H1 (cell line): Measurements from ENCODE around the gene PTPRD. TPM values are rescaled to one million over a fixed set of nuclear protein-coding genes. Genes with fewer than 3 reads are reported as not detected.

Experiments
- CTCF ChIA-PET: fragments of 300-600 bp; sonication (Branson Sonifier 250); formaldehyde crosslinking; loops from one replicate; lab custom pipeline; 2021; ENCODE audit not compliant: partially characterized antibody; lab: Charles Lee
- POLR2A ChIA-PET: fragments of 300-600 bp; sonication (Branson Sonifier 250); formaldehyde crosslinking; loops from one replicate; lab custom pipeline; 2021; ENCODE audit warnings: inconsistent platforms; ENCODE audit not compliant: partially characterized antibody; lab: Charles Lee
- DNase-seq, 2 experiments: peaks; one replicate each; pipeline versions ENCODE4 v3.0.0 to v3.0.0-alpha.2; 2010 to 2022; ENCODE audit warnings: low spot score in 2 of 2, low read depth in 1 of 2, mixed read lengths in 1 of 2
- FAIRE-seq: peaks from 2 replicates; lab custom pipeline; 2011; peaks lifted over from hg19 to GRCh38; lab: Jason Lieb, UNC
- H2AFZ ChIP-seq: 2 replicates; pipeline ENCODE4 v1.8.1; 2012; ENCODE audit warnings: low read length, inconsistent platforms
- H2AK5ac ChIP-seq: 2 replicates; pipeline ENCODE4 v1.6.1; 2013; ENCODE audit warnings: low read depth, low read length
- H2BK120ac ChIP-seq: replicated peaks from 2 replicates; pipeline ENCODE3; 2013; ENCODE audit warnings: low read depth, low read length, inconsistent platforms
- H2BK12ac ChIP-seq: 2 replicates; pipeline ENCODE4 v1.6.1; 2013; ENCODE audit warnings: low read depth, low read length
- H2BK15ac ChIP-seq: 2 replicates; pipeline ENCODE4 v1.6.1; 2013; ENCODE audit warnings: low read length
- H2BK20ac ChIP-seq: 2 replicates; pipeline ENCODE4 v1.6.1; 2013; ENCODE audit warnings: low read length
- H2BK5ac ChIP-seq: 2 replicates; pipeline ENCODE4 v1.6.1; 2013; ENCODE audit warnings: low read depth, low read length
- H3K14ac ChIP-seq: 2 replicates; pipeline ENCODE4 v1.6.1; 2013; ENCODE audit warnings: inconsistent platforms; ENCODE audit not compliant: insufficient read length
- H3K18ac ChIP-seq: 2 replicates; pipeline ENCODE4 v1.6.1; 2013; ENCODE audit warnings: low read length; ENCODE audit errors: extremely low read depth
- H3K23ac ChIP-seq: 2 replicates; pipeline ENCODE4 v1.6.1; 2013; ENCODE audit warnings: inconsistent platforms; ENCODE audit not compliant: insufficient read length
- H3K23me2 ChIP-seq: 2 replicates; pipeline ENCODE4 v1.6.1; 2013; ENCODE audit warnings: low read depth, low read length
- H3K27ac ChIP-seq: 2 replicates; pipeline ENCODE4 v1.6.1; 2011; ENCODE audit warnings: low read depth, low read length, inconsistent platforms
- H3K27me3 ChIP-seq, 4 experiments: replicated peaks in 1 of 4; 1 replicate in 1 of 4; 2 replicates in 3 of 4; pipeline versions ENCODE4 v1.6.1 to v1.8.1; 2011 to 2013; ENCODE audit warnings: low read length in 3 of 4, mild to moderate bottlenecking in 3 of 4, inconsistent platforms in 2 of 4, mixed read lengths in 2 of 4, moderate library complexity in 1 of 4; ENCODE audit not compliant: control insufficient read depth in 3 of 4, insufficient read depth in 3 of 4; ENCODE audit errors: extremely low read depth in 1 of 4
- H3K36me3 ChIP-seq, 4 experiments: 2 replicates each; pipeline versions ENCODE4 v1.6.1 to v1.8.1; 2011 to 2013; ENCODE audit warnings: mild to moderate bottlenecking in 4 of 4, low read length in 3 of 4, moderate library complexity in 2 of 4, control low read depth in 1 of 4, inconsistent platforms in 1 of 4; ENCODE audit not compliant: insufficient read depth in 4 of 4, control insufficient read depth in 2 of 4
- H3K4ac ChIP-seq: replicated peaks from 2 replicates; pipeline ENCODE3; 2013; ENCODE audit warnings: low read length, low read depth, mixed read lengths, inconsistent platforms; ENCODE audit not compliant: insufficient read length
- H3K4me1 ChIP-seq, 4 experiments: replicated peaks in 1 of 4; 1 replicate in 1 of 4; 2 replicates in 3 of 4; pipeline versions ENCODE4 v1.6.1 to v1.8.1; 2011 to 2013; ENCODE audit warnings: low read length in 3 of 4, inconsistent platforms in 2 of 4, mixed read lengths in 1 of 4; ENCODE audit not compliant: insufficient read depth in 4 of 4, control insufficient read depth in 3 of 4
- H3K4me2 ChIP-seq, 2 experiments: 2 replicates each; pipeline versions ENCODE4 v1.6.1 to v1.8.1; 2011 to 2013; ENCODE audit warnings: low read depth in 2 of 2, low read length in 2 of 2, control low read depth in 1 of 2, inconsistent platforms in 1 of 2, mild to moderate bottlenecking in 1 of 2; ENCODE audit not compliant: insufficient read depth in 1 of 2
- H3K4me3 ChIP-seq, 4 experiments: fragments of 200-600, 300-600 bp in 1 of 4; sonication (generic), shearing (Covaris generic), sonication (Bioruptor Twin) in 1 of 4; 2 replicates each; pipeline versions ENCODE4 v1.5.1 to v1.8.1; 2011 to 2016; ENCODE audit warnings: low read length in 4 of 4, low read depth in 3 of 4, control low read depth in 2 of 4, inconsistent platforms in 2 of 4, mild to moderate bottlenecking in 2 of 4, mixed read lengths in 1 of 4, moderate library complexity in 1 of 4; ENCODE audit not compliant: insufficient read depth in 2 of 4; ENCODE audit errors: extremely low read depth in 1 of 4
- H3K56ac ChIP-seq: replicated peaks from 2 replicates; pipeline ENCODE3; 2013; ENCODE audit warnings: low read depth, mild to moderate bottlenecking, mixed read lengths, low read length, inconsistent platforms; ENCODE audit not compliant: insufficient read length
- H3K79me1 ChIP-seq: 2 replicates; pipeline ENCODE4 v1.6.1; 2013; ENCODE audit warnings: low read depth, low read length, control low read depth
- H3K79me2 ChIP-seq, 2 experiments: 2 replicates each; pipeline versions ENCODE4 v1.6.1 to v1.8.1; 2012 to 2013; ENCODE audit warnings: low read length in 2 of 2, mild to moderate bottlenecking in 2 of 2, inconsistent platforms in 1 of 2; ENCODE audit not compliant: insufficient read depth in 2 of 2, control insufficient read depth in 1 of 2
- H3K9ac ChIP-seq, 4 experiments: replicated peaks in 1 of 4; 1 replicate in 1 of 4; 2 replicates in 3 of 4; pipeline versions ENCODE4 v1.6.1 to v1.8.1; 2011 to 2013; ENCODE audit warnings: low read depth in 3 of 4, low read length in 3 of 4, control low read depth in 2 of 4, mild to moderate bottlenecking in 2 of 4, moderate library complexity in 2 of 4, inconsistent platforms in 1 of 4; ENCODE audit errors: extremely low read depth in 1 of 4
- H3K9me3 ChIP-seq, 2 experiments: 2 replicates each; pipeline versions ENCODE4 v1.6.1 to v1.8.1; 2012 to 2013; ENCODE audit warnings: mild to moderate bottlenecking in 2 of 2, moderate library complexity in 2 of 2, control low read depth in 1 of 2, inconsistent platforms in 1 of 2, low read depth in 1 of 2, low read length in 1 of 2, mixed read lengths in 1 of 2; ENCODE audit not compliant: insufficient read depth in 2 of 2
- H4K20me1 ChIP-seq, 2 experiments: replicated peaks in 1 of 2; 2 replicates each; pipeline versions ENCODE3 to v1.8.1; 2011 to 2013; ENCODE audit warnings: inconsistent platforms in 2 of 2, low read length in 2 of 2, mild to moderate bottlenecking in 1 of 2; ENCODE audit not compliant: insufficient read depth in 2 of 2, control insufficient read depth in 1 of 2
- H4K5ac ChIP-seq: 2 replicates; pipeline ENCODE4 v1.6.1; 2013; ENCODE audit warnings: low read length, low read depth, mixed read lengths, inconsistent platforms; ENCODE audit not compliant: insufficient read length
- H4K8ac ChIP-seq: 2 replicates; pipeline ENCODE4 v1.8.0; 2013; ENCODE audit warnings: mild to moderate bottlenecking, moderate library complexity, low read length, inconsistent platforms; ENCODE audit not compliant: insufficient read depth; ENCODE audit errors: extremely low read depth
- H4K91ac ChIP-seq: replicated peaks from 2 replicates; pipeline ENCODE3; 2013; ENCODE audit warnings: low read length, mixed read lengths, inconsistent platforms; ENCODE audit not compliant: insufficient read length
- GABPA ChIP-seq: IDR thresholded peaks from 2 replicates; pipeline ENCODE4 v1.6.1; 2011; ENCODE audit warnings: mild to moderate bottlenecking, low read length, moderate library complexity, borderline replicate concordance; ENCODE audit not compliant: insufficient read depth
- POLR2A ChIP-seq, 2 experiments: IDR thresholded peaks; 1 replicate in 1 of 2; 2 replicates in 1 of 2; pipeline ENCODE4 v1.6.1; 2011; ENCODE audit warnings: low read depth in 2 of 2, low read length in 2 of 2, mild to moderate bottlenecking in 2 of 2; ENCODE audit errors: control extremely low read depth in 1 of 2
- POLR2AphosphoS5 ChIP-seq: IDR thresholded peaks from 2 replicates; pipeline ENCODE4 v1.6.1; 2011; ENCODE audit warnings: low read depth, low read length
- SIX5 ChIP-seq: IDR thresholded peaks from 2 replicates; pipeline ENCODE4 v1.6.1; 2011; ENCODE audit warnings: mild to moderate bottlenecking, low read depth, low read length
- SP4 ChIP-seq: IDR thresholded peaks from 2 replicates; pipeline ENCODE4 v1.6.1; 2012; ENCODE audit warnings: low read length, inconsistent platforms
- SUZ12 ChIP-seq: fragments of 200-600 bp; sonication (generic); IDR thresholded peaks from 2 replicates; pipeline ENCODE4 v1.6.1; 2012; ENCODE audit warnings: mild to moderate bottlenecking, inconsistent platforms, low read length, moderate library complexity, mixed read lengths
- TAF7 ChIP-seq: optimal IDR thresholded peaks from 2 replicates; pipeline ENCODE3; 2011; ENCODE audit warnings: low read depth, mild to moderate bottlenecking, inconsistent platforms, low read length, moderate library complexity, borderline replicate concordance
- TCF12 ChIP-seq: IDR thresholded peaks from 2 replicates; pipeline ENCODE4 v1.6.1; 2011; ENCODE audit warnings: low read depth, mild to moderate bottlenecking, low read length
- WGBS, 2 experiments: shearing (Covaris generic) in 1 of 2; methylation state at CpG; one replicate each; pipeline versions ENCODE4 v1.1.6 to v1.1.7; 2013 to 2015; ENCODE audit warnings: low lambda C conversion rate in 2 of 2, mixed read lengths in 2 of 2, inconsistent platforms in 1 of 2, low coverage in 1 of 2, missing lambda C conversion rate in 1 of 2; ENCODE audit not compliant: insufficient replicate concordance in 2 of 2, insufficient coverage in 1 of 2, insufficient read length in 1 of 2; ENCODE audit errors: extremely low coverage in 1 of 2, missing lambda C conversion rate in 1 of 2; 5-methylcytosine and 5-hydroxymethylcytosine counted together
- polyA plus RNA-seq, 7 experiments: library from polyadenylated mRNA; depleted of rRNA in 3 of 7; stranded (reverse) in 5 of 7; unstranded in 2 of 7; fragments of >200 nt in 5 of 7; fragments of 200-250 nt in 2 of 7; gene quantifications; 1 replicate in 5 of 7; 2 replicates in 1 of 7; 4 replicates in 1 of 7; pipeline versions ENCODE4 v1.2.1 to v1.2.3, GENCODE V29; 2011 to 2013; ENCODE audit warnings: missing spikeins in 2 of 7, mixed read lengths in 2 of 7
- total RNA-seq: library from RNA; stranded (reverse); fragmentation: NEBNext Ultra II Directional; extraction: Animal tissue kit (Norgen Biotek cat#: 25700); gene quantifications from 2 replicates; pipeline ENCODE4 v1.2.1, GENCODE V29; 2021
- TF ChIP-seq, protein P1 (sequence below): IDR thresholded peaks from 2 replicates; pipeline ENCODE4 v1.6.1; 2012; ENCODE audit warnings: low read length, inconsistent platforms
- TF ChIP-seq, protein P2 (sequence below), 3 experiments: IDR thresholded peaks; 1 replicate in 2 of 3; 2 replicates in 1 of 3; pipeline versions ENCODE4 v1.5.1 to v1.6.1; 2011; ENCODE audit warnings: low read length in 3 of 3, mild to moderate bottlenecking in 3 of 3, inconsistent platforms in 2 of 3, low read depth in 1 of 3, moderate library complexity in 1 of 3; ENCODE audit not compliant: insufficient read depth in 1 of 3; ENCODE audit errors: control extremely low read depth in 1 of 3

Gene PTPRD
- total and polyA plus RNA-seq, 2 of the 8 experiments (the other 6 are each of a cell fraction or from before 2014, with no cell fraction given): 17.2 to 77.0 TPM

DNA sequence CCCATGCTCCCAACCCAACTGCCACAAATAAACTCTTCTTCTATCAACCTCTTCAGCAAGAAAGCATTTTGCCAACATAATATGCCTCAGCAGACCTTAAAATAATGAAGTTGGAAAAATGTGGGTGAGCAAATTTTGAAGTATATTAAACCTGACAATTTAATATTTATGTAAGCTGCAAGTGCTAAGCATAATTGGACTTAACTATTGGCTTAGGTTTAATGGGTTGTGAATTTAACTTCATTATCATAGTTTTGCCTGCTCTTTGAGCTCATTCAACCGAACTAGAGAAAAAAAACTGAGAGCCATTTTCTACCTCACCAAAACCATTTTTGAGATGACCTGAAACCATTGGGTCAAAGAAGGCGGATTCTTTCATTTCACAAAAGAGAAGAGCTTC, 2007.7 kb downstream of the PTPRD start:
- Histone ChIP-seq H3K14ac (no peak overlapping the region), H4K91ac (no peak overlapping the region), H2BK20ac (no peak overlapping the region), H3K23me2 (no peaks in the 10 kb centered on the region), H3K79me1 (no peaks in the 10 kb centered on the region), H3K4me1 (no peaks in the 10 kb centered on the region), H3K4ac (no peak overlapping the region), H3K18ac (no peak overlapping the region), H3K9ac (no peak overlapping the region), H3K4me3 (no peak overlapping the region), H2AK5ac (no peak overlapping the region), H3K23ac (no peak overlapping the region), H3K56ac (no peak overlapping the region), H3K4me2 (no peak overlapping the region), H3K79me2 (no peaks in the 10 kb centered on the region), H2BK15ac (no peak overlapping the region), H3K27ac (no peak overlapping the region), H3K27me3 (no peaks in the 10 kb centered on the region), H3K9me3 (no peaks in the 10 kb centered on the region), H2AFZ (no peak overlapping the region), H2BK120ac (no peak overlapping the region), H4K8ac (no peak overlapping the region), H3K36me3 (no peaks in the 10 kb centered on the region), H4K20me1 (peaks cover 0 to 2% of the 10 kb centered on the region in 2 experiments), H4K5ac (no peak overlapping the region), H2BK12ac (no peak overlapping the region), H2BK5ac (no peak overlapping the region)
- 90% methylated on average over 2 of the region's 2 CpGs; no CpG with 5 or more reads in 1 of the 2 experiments for WGBS, 2 experiments
- no peak for DNase-seq
- FAIRE-seq: no peak
- ChIA-PET CTCF (no interaction called here), POLR2A (no interaction called here)
- TF ChIP-seq POLR2A (IDR thresholded peaks at IDR 0.05; ENCODE audit: control extremely low read depth in 1 of 2, low read depth in 2 of 2, low read length in 2 of 2) (no peak), TAF7 (no peak), SIX5 (no peak), TCF12 (no peak), SUZ12 (no peak), SP4 (no peak), POLR2AphosphoS5 (no peak), GABPA (no peak)
- TF ChIP-seq, protein P1, sequence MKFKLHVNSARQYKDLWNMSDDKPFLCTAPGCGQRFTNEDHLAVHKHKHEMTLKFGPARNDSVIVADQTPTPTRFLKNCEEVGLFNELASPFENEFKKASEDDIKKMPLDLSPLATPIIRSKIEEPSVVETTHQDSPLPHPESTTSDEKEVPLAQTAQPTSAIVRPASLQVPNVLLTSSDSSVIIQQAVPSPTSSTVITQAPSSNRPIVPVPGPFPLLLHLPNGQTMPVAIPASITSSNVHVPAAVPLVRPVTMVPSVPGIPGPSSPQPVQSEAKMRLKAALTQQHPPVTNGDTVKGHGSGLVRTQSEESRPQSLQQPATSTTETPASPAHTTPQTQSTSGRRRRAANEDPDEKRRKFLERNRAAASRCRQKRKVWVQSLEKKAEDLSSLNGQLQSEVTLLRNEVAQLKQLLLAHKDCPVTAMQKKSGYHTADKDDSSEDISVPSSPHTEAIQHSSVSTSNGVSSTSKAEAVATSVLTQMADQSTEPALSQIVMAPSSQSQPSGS: no peak
- TF ChIP-seq, protein P2, sequence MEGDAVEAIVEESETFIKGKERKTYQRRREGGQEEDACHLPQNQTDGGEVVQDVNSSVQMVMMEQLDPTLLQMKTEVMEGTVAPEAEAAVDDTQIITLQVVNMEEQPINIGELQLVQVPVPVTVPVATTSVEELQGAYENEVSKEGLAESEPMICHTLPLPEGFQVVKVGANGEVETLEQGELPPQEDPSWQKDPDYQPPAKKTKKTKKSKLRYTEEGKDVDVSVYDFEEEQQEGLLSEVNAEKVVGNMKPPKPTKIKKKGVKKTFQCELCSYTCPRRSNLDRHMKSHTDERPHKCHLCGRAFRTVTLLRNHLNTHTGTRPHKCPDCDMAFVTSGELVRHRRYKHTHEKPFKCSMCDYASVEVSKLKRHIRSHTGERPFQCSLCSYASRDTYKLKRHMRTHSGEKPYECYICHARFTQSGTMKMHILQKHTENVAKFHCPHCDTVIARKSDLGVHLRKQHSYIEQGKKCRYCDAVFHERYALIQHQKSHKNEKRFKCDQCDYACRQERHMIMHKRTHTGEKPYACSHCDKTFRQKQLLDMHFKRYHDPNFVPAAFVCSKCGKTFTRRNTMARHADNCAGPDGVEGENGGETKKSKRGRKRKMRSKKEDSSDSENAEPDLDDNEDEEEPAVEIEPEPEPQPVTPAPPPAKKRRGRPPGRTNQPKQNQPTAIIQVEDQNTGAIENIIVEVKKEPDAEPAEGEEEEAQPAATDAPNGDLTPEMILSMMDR (IDR thresholded peaks at IDR 0.05; ENCODE audit: control extremely low read depth in 1 of 3, insufficient read depth in 1 of 3, low read depth in 1 of 3, low read length in 3 of 3): no peak
